NOMO-1 (cell line): ENCODE measurements around the gene PSME2.
"Not testable (repeated sequence)": the region's sequence is repeated elsewhere in the genome, so short reads cannot be mapped to it uniquely, and the experiment has no call there.

Experiments used
- DNase-seq, 2 experiments: peaks; one replicate each; lab custom pipeline; 2025; ENCODE audit not compliant: unreplicated experiment in 2 of 2; lab: John Stamatoyannopoulos, UW

Gene PSME2

GRCh38 chr14:24115422-24116127 is 30.8 kb downstream of the PSME2 start:
- DNase-seq: no peak

DNA sequence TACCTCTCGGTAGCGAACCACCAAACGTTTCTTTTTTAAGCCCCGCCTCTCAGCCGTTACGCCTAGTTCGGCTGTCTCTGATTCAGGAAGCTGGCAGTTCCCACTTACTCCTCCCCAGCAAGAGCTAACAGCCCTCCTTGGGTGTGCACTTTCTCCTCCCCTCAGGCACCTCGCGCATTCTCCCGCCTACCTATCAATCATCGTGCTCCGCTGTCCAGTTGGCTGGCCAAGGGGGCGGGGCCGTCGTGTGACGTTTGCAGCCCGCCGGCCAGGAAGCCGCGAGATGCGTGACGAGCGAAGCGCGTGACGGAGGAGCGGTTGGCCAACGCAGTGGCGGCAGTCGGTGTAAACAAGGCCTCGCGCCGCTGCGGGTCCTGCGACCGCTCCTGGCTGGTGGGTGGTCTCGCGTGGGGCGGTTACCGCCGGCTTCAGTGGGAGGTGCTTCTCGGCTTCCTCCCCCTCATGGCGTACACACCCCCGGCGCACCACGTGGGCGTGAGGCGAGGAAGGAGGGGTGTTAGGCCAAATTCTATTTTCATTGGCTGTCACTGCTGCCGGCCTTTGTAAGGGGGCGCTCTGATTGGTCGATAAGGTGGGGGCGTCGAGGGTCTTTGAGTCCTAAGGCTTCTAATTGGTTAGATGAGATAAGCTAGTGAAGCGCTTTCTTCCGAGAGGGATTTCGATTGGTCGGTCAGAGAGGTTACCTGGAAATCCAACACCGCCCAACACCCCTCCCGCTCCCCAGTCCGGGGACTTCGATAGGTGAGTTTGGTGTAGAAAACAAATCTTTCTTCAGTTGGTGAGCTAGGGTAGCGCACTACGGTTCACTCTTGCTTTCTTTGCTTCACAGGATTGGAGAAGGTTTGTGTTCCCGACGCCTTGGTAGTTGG is 31.6 kb downstream of the PSME2 start, which contains the start of the genes DCAF11 and NRL:
Gene DCAF11 (plus strand): TSS at position 246 of the 890 bp plus-strand sequence. CDS start 818 bp downstream, outside the sequence.
Gene NRL (minus strand): TSS at position 418 of the 890 bp plus-strand sequence. CDS start 32,101 bp downstream, outside the sequence.
- DNase-seq: peak; percentile 99 to 100

GRCh38 chr14:24113801-24114531 is 32.4 kb downstream of the PSME2 start:
- DNase-seq: peak; percentile 88 to 91

DNA sequence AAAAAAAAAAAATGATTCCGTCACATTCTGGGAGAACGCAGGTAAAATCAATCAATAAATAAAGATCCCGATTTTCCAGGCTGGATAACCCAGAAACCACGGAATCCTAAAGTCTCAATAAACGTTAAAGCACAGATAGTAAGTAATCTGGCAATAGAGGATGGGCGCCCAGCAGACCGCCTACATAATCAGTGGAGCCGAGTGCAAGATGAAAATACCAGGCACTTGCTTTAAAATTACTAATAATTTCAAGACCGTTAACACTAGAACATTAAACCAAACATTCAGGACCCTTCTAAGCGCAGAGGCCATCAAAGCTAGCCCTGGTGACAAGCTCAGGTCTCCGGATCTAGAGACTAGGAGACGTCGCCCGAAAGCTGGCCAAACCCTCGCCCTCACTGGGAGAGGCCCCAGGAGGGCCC is 33.0 kb downstream of the PSME2 start:
- no peak for DNase-seq

DNA sequence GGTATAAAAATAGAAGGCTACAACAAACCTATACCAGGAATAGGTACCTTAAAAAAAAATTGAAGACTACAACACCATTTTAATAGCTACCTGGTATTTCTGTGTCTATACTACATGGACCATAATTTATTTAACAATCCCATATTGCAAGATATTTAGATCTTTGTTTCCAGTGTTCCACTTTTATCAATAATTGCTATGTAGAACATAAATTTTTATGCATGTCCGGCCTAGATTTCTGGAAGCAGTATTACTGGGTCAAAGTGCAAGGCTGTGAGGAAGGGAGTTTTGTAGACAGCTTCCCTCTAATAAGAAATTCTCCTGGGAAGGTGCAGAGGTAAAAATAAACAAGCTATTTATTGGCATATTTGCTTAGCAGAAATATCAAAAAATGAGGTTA is 35.9 kb downstream of the PSME2 start:
- no peak for DNase-seq

DNA sequence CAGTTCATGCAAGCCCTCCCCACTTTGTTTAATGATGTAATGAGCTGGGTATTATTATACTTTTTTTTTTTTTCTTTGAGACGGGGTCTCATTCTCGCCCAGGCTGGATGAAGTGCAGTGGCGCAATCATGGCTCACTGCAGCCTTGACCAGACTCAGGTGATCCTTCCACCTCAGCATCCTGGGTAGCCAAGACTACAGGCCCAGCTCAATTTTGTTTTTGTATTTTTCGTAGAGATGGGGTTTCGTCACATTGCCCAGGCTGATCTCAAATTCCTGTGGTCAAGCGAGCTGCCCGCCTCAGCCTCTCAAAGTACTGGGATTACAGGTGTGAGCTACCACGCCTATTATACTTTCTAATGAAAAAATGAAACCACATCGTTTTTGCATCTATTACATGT is 36.4 kb downstream of the PSME2 start:
- no peak for DNase-seq

DNA sequence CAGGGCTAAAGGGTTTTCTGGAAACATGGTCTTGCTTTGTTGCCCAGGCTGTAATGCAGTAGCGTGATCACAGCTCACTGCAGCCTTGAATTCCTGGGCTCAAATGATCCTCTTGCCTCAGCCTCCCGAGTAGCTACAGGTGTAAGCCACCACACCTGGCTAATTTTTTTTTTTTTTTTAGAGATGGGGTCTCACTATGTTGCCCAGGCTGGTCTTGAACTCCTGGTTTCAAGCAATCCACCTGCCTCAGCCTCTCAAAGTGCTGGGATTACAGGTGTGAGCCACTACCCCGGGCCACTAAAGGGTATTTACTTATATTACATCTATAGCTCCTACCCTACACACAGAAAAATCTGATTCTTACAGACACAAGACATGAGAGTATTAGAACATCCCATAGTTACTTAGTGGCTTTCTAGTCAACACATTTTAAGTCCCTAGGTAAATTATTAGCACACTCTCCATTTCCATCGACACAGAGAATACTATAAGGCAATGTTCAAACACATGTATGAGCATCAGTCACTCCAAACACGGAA is 38.0 kb downstream of the PSME2 start:
- DNase-seq: no peak

DNA sequence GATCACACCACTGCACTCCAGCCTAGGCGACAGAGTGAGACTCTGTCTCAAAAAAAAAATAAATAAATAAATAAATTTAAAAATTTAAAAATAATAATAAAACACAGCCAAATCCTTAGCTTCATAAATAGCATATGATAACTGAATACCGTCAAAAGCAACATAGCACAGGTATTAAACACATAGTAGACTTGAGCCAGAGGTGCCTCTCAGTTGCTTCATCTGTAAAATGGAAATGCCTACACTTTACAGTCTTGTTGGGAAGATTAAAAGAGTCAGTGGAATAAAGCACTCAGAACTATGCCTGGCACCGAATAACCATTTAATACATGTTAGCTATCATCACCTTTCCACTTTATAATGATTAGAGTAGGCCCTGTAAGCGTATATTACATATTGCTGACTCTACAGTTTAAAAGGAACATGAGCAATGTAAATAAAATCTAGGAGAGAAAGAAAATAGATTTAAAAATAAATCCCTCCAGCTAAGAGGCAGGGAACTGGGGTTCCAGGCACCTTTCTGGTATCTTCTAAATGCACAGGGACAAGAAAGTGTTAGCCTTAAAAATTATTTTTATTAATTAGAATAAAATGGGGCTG is 39.6 kb downstream of the PSME2 start:
- DNase-seq: no peak

GRCh38 chr14:24105609-24106239 is 40.7 kb downstream of the PSME2 start:
- not testable (repeated sequence) for DNase-seq

GRCh38 chr14:24103451-24103850 is 43.0 kb downstream of the PSME2 start:
- no peak for DNase-seq

DNA sequence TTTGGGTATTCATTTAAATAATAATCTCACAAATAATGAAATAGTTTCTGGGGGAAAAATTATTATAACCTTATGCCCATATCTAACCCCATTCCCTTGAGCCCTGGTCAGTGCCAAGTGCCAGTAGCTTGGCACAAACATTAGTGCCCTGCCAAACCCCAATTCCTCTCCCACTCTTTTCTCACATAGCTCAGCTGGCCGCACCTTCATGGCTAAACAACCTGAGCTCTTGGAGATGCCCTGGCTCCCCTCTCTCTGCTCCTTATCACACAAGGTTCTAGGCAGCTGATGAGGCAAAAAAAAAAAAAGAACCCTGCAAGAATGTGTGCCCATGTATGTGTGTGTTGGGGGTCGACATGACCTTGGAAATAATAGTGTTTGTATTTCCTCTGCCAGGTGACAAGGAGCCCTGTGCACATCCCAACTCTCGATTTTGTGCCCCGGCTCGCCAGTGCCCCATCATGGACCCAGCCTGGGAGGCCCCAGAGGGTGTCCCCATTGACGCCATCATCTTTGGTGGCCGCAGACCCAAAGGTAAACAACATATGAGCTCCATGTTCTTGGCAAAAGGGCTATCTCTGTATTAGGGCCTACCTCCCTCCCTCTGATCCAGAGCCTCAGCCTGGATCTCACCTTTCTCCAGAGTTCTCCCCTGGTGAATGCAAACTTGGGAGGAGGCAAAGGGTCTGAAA is 43.9 kb downstream of the PSME2 start:
- DNase-seq: no peak

DNA sequence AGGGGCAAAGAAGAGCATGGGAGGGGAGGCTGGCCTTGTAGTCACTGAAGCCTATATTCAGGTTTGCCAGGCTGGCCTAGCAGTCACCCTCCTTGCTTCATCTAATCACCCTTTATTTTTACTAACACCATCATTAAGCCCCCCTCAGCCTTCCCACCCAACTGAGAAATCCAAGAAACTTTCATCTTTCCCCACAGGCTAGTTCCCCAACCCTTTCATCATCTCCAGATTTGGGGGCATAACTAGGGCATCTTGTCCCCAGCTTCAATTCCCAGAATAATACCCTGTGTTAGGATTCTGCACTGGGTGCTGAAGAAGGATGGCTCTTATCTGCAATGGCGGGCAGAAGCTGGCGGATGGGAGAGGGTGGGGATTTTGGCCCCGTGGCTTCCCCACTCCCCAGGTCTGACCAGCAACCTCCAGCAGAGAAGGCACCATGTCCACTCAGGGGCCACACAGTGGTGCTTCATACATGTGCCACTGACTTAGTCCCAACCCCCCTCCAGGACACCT is 45.4 kb downstream of the PSME2 start:
- no peak for DNase-seq

GRCh38 chr14:24100197-24100981 is 46.0 kb downstream of the PSME2 start:
- DNase-seq: peak in 1 of 2 experiments; percentile 26

GRCh38 chr14:24098927-24099813 is 47.2 kb downstream of the PSME2 start:
- DNase-seq: no peak

- no peak for DNase-seq
Observed at GRCh38 chr14:24098229-24098926, 48.0 kb downstream of the PSME2 start.

DNA sequence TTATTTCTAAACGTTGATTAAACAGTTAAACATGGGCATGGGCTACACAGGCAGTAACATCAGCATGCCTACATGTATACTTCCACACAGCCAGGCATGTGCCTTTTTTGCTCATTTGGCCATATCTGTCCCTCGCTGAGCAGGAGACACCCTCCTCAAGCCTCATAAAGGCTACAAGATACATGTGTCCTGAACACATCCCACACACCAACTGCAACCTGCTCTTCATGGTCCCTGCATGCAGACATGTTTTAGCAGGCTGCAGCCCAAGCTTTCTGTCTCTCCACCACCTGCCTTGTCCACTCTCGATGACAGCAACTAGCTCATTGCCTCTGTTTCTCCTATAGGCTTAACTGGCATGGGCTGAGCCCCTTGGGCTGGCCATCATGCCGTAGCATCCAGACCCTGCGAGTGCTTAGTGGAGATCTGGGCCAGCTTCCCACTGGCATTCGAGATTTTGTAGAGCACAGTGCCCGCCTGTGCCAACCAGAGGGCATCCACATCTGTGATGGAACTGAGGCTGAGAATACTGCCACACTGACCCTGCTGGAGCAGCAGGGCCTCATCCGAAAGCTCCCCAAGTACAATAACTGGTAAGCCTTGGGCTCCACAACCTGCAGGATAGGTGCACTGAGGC is 49.7 kb downstream of the PSME2 start:
- DNase-seq: no peak
